ENCODE results near the gene ABI1.

DNA sequence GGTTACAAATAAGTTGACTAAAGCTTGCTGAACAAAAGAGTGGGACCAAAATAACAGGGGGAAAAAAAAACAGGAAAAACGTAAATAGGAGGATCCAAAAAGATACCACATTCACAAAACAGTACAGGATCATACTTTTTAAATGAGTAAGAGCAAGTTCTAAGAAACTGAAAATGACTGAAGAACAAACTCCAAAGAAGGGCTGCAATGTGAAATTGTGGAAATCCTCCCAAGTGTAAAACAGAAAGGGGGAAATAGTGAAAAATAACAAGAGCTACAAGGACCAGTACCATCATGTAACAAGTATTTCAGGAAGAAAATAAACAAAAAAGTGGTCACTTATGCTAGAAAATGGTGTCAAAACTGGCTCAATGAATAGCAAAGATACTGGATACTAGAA, 116.9 kb downstream of the ABI1 start:
- TF ChIP-seq CTCF (IDR thresholded peaks at IDR 0.05) (no peak), POLR2AphosphoS5 (IDR thresholded peaks at IDR 0.05) (no peak)
